Testis (tissue), 3 donors: ENCODE measurements around the gene MECP2. TPM values are rescaled to one million over a fixed set of nuclear protein-coding genes. Genes with fewer than 3 reads are reported as not detected.
A peak's percentile ranks its signal among the peaks of the same experiment; 100 is the strongest.

Source experiments
- DNase-seq: peaks from one replicate; pipeline ENCODE4 v3.0.0-alpha.2; 2019
- H3K27ac ChIP-seq, 2 donors: fragments of 200-600 bp; sonication (generic); one replicate each; pipeline ENCODE4 v1.5.1; 2019
- H3K27me3 ChIP-seq: fragments of 200-600 bp; sonication (generic); one replicate; pipeline ENCODE4 v1.5.1; 2019
- H3K36me3 ChIP-seq: fragments of 200-600 bp; sonication (generic); one replicate; pipeline ENCODE4 v1.5.1; 2017; ENCODE audit warnings: low read depth; ENCODE audit errors: missing control alignments
- H3K4me1 ChIP-seq: fragments of 200-600 bp; sonication (generic); one replicate; pipeline ENCODE4 v1.5.1; 2019
- H3K4me3 ChIP-seq, 2 donors: fragments of 200-600 bp; sonication (generic); one replicate each; pipeline ENCODE4 v1.5.1; 2017 to 2019
- H3K9me3 ChIP-seq: fragments of 200-600 bp; sonication (generic); one replicate; pipeline ENCODE4 v1.5.1; 2017
- POLR2A ChIP-seq: fragments of 450-650 bp; IDR thresholded peaks from one replicate; pipeline ENCODE4 v1.6.1; 2017; ENCODE audit warnings: antibody characterized with exemption, mild to moderate bottlenecking, moderate library complexity
- WGBS, 2 donors: methylation state at CpG; one replicate each; pipeline ENCODE4 v1.1.5; 2018; 5-methylcytosine and 5-hydroxymethylcytosine counted together
- intact Hi-C: fragments of 100-400 bp; cut with DNase I; formaldehyde crosslinking; loops from one replicate; pipeline ENCODE4 v1.15.1; 2023; ENCODE audit warnings: low total_unique reads
- polyA plus RNA-seq: library from polyadenylated mRNA; stranded (reverse); fragments of 350-450 nt; fragmentation: Illumina TruSeq; extraction: RNeasy Lipid Tissue Mini Kit (QIAGEN cat#74804); gene quantifications from one replicate; pipeline ENCODE4 v1.2.3, GENCODE V29; 2014; ENCODE audit warnings: low read depth, low replicate concordance; ENCODE audit not compliant: insufficient read depth
- total RNA-seq, 2 donors: library from RNA; depleted of rRNA; stranded (reverse); fragments of >200 nt; gene quantifications; one replicate each; pipeline ENCODE4 v1.2.3, GENCODE V29; 2016
- TF ChIP-seq, protein P1 (sequence below), 3 experiments: fragments of 450-650 bp in 2 of 3; fragments of 200-600 bp in 1 of 3; sonication (generic) in 1 of 3; IDR thresholded peaks; one replicate each; pipeline ENCODE4 v1.5.1; 2016 to 2019; ENCODE audit warnings: antibody characterized with exemption in 3 of 3, mild to moderate bottlenecking in 2 of 3, moderate library complexity in 1 of 3

Gene MECP2
- total and polyA plus RNA-seq, 3 donors from 2014 or later: 25.0 to 86.4 (median 85.4) TPM

DNA sequence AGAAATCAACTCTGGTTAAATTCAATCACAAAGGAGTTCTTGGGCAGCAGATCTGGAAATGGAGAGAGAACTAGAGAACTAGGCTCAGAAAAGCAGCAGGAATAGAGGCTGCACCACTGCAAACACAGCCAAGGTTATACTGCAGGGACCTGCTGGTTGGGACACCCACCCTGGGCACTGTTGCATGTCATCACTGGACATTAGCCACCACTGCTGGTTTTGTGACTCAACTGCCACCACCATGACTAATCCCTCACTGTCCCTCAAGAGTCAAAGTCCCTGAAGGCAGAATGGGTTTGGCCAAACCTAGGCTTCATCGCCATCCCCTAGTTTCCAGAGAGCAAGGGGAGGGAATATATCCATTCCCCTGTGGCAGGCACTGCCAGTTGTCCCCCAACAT is 39.7 kb downstream of the MECP2 start:
- Histone ChIP-seq H3K36me3 (no peaks in the 10 kb centered on the region), H3K4me3 (no peak overlapping the region), H3K27me3 (no peaks in the 10 kb centered on the region), H3K27ac (no peak overlapping the region), H3K4me1 (peaks cover 13% of the 10 kb centered on the region), H3K9me3 (no peaks in the 10 kb centered on the region)
- DNase-seq: no peak
- TF ChIP-seq POLR2A: no peak
- TF ChIP-seq, protein P1, sequence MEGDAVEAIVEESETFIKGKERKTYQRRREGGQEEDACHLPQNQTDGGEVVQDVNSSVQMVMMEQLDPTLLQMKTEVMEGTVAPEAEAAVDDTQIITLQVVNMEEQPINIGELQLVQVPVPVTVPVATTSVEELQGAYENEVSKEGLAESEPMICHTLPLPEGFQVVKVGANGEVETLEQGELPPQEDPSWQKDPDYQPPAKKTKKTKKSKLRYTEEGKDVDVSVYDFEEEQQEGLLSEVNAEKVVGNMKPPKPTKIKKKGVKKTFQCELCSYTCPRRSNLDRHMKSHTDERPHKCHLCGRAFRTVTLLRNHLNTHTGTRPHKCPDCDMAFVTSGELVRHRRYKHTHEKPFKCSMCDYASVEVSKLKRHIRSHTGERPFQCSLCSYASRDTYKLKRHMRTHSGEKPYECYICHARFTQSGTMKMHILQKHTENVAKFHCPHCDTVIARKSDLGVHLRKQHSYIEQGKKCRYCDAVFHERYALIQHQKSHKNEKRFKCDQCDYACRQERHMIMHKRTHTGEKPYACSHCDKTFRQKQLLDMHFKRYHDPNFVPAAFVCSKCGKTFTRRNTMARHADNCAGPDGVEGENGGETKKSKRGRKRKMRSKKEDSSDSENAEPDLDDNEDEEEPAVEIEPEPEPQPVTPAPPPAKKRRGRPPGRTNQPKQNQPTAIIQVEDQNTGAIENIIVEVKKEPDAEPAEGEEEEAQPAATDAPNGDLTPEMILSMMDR (IDR thresholded peaks at IDR 0.05): no peak
- 100% methylated on average over 1 of the region's 1 CpG; no CpG with 5 or more reads in 1 of the 2 donors for WGBS, 2 donors
- intact Hi-C loops: no loop called here

DNA sequence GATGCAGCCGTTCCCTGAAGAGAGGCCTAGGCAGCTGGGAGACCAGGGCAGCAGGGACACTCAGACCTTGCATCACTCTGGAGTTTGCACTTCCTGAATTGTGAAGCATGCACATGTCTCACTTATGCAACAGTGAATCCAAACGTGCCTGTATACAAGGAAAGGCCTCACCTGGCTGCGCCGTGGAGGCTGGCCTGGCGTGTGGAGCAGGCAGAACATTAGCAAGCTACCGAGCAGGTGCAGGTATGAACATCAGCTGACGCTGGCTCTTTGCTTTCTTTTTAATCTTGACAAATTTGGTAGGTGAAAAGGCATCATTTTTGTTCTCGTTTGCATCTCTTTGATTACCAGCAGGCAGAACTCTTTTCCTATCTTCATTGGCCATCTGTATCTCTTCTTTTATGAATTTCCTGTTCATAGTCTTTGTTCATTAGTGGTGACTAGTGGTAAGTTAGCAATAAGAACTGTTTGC is 40.7 kb downstream of the MECP2 start:
- no peak for TF ChIP-seq POLR2A
- TF ChIP-seq, protein P1 (IDR thresholded peaks at IDR 0.05): no peak
- intact Hi-C loops: no loop called here
- 44 to 53% methylated on average over 8 of the region's 8 CpGs for WGBS, 2 donors

DNA sequence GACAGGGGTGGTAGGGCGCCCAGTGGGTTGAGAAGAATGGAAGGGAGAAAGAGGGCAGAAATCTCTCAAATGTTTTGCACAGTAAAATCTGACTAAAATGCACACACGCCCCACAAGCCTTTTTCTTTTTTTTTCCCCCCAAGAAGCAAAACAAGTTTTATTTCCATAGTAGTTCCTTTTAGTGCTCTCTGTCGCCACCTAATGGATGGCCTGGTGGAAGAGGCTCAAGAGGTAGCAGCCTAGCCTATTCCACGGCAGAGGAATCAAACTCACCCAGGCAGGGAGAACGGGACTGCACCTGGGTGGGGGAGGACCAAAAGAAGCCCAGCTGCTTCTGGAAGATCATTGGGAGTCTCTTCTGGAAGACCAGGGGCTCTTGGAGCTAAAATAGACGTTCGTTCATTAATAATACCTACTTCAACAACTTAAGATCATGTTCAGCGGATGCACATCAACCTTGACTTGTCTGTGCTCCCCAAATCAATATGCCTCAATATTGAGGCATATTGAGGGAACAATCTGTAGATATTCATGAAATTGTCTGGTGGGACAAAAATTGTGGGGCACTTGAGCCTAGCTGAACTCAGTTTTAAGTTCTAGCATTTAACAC is 46.2 kb downstream of the MECP2 start:
- H3K9me3 ChIP-seq: no peaks in the 10 kb centered on the region
- no peak overlapping the region for H3K4me3 ChIP-seq
- DNase-seq: peak; percentile 88
- TF ChIP-seq, protein P1 (IDR thresholded peaks at IDR 0.05): peak; percentile 46 to 63 (median 49)
- no peak for TF ChIP-seq POLR2A
- intact Hi-C loops: no loop called here
- 32 to 58% methylated on average over 5 to 8 of the region's 8 CpGs for WGBS, 2 donors
- H3K4me1 ChIP-seq: peaks cover 30% of the 10 kb centered on the region
- no peaks in the 10 kb centered on the region for H3K36me3 ChIP-seq
- H3K27me3 ChIP-seq: no peaks in the 10 kb centered on the region
- H3K27ac ChIP-seq: no peak overlapping the region

More for the DNA sequence above, 40.7 kb downstream of the MECP2 start:
- H3K27me3 ChIP-seq: no peaks in the 10 kb centered on the region
- H3K36me3 ChIP-seq: no peaks in the 10 kb centered on the region
- DNase-seq: no peak
- no peak overlapping the region for H3K27ac ChIP-seq
- peaks cover 13% of the 10 kb centered on the region for H3K4me1 ChIP-seq
- H3K4me3 ChIP-seq: no peak overlapping the region
- H3K9me3 ChIP-seq: no peaks in the 10 kb centered on the region

DNA sequence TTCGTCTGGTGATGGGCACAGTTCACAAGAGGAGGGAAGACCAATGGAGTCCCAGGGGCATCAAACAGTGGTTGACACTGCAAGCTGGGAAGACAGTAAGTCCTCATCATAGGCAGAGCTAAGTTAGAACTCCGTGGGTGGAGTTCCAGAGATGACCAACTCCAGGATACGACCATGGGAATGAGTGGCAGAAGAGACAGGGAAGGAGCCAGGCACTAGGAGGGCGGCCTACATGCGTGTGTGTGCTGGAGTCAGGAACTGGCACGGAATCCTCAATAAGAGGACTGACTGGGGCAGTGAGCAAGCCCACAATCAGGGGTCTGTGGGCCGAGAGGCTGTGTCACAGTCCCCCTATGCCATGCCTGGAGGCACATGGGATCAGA is 47.4 kb downstream of the MECP2 start:
- H3K27me3 ChIP-seq: no peaks in the 10 kb centered on the region
- peak overlapping the region in 1 of 2 donors; percentile 24 for H3K27ac ChIP-seq
- H3K36me3 ChIP-seq: no peaks in the 10 kb centered on the region
- H3K4me1 ChIP-seq: peaks cover 39% of the 10 kb centered on the region
- 56 to 62% methylated on average over 7 of the region's 7 CpGs for WGBS, 2 donors
- TF ChIP-seq, protein P1 (IDR thresholded peaks at IDR 0.05): no peak
- no peak for TF ChIP-seq POLR2A
- no peaks in the 10 kb centered on the region for H3K9me3 ChIP-seq
- intact Hi-C loops: no loop called here
- DNase-seq: no peak
- no peak overlapping the region for H3K4me3 ChIP-seq
